ENCODE measurements around the gene ANKRD42. TPM values are rescaled to one million over a fixed set of nuclear protein-coding genes. Genes with fewer than 3 reads are reported as not detected.
A peak's percentile ranks its signal among the peaks of the same experiment; 100 is the strongest.

The ANKRD42 gene
- total and polyA plus RNA-seq, 2 donors (not counting 3 experiments of a cell fraction or from before 2014, with no cell fraction given): 3.3 to 6.6 TPM

DNA sequence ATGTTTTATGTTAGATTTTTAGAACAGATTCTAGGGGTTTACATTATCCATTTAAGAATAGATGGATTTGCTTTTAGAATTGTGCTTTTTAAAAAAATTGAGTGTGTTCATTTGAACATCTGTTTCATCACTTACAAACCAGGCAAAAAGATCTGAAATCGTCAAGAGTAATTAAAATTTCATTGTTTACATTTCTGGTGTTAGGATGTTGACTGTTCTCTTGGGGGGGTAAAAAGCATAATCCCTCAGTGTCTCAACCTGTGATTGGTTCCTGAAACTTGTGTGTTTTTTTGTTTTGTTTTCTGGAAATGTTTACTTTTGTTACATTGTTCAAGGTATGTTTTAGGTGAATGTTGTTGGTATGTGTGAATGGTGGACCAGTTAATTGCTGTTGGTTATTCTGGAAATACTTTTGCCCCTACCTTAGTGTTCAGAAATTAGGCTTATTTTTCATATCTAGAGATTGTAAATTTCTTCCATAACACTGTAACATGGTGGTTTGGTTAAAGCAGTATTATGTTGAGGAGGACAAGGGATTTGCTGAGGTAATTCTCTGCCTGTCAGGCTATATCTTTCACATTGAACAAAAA lies 31.8 kb upstream of the ANKRD42 start:
- H3K4me3 ChIP-seq (replicated peaks in 1 of 3; ENCODE audit: insufficient read depth in 1 of 3, low read depth in 1 of 3, low read length in 3 of 3): no peak overlapping the region
- BruUV-seq (replicated peaks): no TSS peak
- no peak overlapping the region for H2AFZ ChIP-seq (ENCODE audit: low read depth, low read length)
- POLR2A ChIA-PET: no interaction called here
- TF ChIP-seq, protein P1, sequence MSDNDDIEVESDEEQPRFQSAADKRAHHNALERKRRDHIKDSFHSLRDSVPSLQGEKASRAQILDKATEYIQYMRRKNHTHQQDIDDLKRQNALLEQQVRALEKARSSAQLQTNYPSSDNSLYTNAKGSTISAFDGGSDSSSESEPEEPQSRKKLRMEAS (IDR thresholded peaks at IDR 0.05; ENCODE audit: insufficient read depth, insufficient read length): no peak
- TF ChIP-seq POLR2AphosphoS5 (IDR thresholded peaks at IDR 0.05; ENCODE audit: insufficient read depth, low read depth, low read length) (no peak), POLR2A (IDR thresholded peaks at IDR 0.05; ENCODE audit: low read depth, low read length) (no peak), JUN (IDR thresholded peaks at IDR 0.05; ENCODE audit: borderline replicate concordance, insufficient read depth, insufficient read length, low read depth) (no peak), FOS (IDR thresholded peaks at IDR 0.05; ENCODE audit: borderline replicate concordance, insufficient read depth, low read length) (no peak), EZH2 (IDR thresholded peaks at IDR 0.05; ENCODE audit: borderline replicate concordance, low read depth, low read length, severe bottlenecking) (no peak), GATA2 (IDR thresholded peaks at IDR 0.05; ENCODE audit: insufficient read depth, insufficient read length, low read depth, low read length) (no peak), MYC (IDR thresholded peaks at IDR 0.05; ENCODE audit: low read depth, low read length) (no peak)
- TF ChIP-seq, protein P2, sequence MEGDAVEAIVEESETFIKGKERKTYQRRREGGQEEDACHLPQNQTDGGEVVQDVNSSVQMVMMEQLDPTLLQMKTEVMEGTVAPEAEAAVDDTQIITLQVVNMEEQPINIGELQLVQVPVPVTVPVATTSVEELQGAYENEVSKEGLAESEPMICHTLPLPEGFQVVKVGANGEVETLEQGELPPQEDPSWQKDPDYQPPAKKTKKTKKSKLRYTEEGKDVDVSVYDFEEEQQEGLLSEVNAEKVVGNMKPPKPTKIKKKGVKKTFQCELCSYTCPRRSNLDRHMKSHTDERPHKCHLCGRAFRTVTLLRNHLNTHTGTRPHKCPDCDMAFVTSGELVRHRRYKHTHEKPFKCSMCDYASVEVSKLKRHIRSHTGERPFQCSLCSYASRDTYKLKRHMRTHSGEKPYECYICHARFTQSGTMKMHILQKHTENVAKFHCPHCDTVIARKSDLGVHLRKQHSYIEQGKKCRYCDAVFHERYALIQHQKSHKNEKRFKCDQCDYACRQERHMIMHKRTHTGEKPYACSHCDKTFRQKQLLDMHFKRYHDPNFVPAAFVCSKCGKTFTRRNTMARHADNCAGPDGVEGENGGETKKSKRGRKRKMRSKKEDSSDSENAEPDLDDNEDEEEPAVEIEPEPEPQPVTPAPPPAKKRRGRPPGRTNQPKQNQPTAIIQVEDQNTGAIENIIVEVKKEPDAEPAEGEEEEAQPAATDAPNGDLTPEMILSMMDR (IDR thresholded peaks at IDR 0.05; ENCODE audit: extremely low read depth in 1 of 2, insufficient read depth in 1 of 2, low read depth in 1 of 2, low read length in 2 of 2): no peak
- no peak for FAIRE-seq
- peaks cover 9 to 27% of the 10 kb centered on the region in 2 experiments for H3K36me3 ChIP-seq (ENCODE audit: control insufficient read depth in 2 of 2, extremely low read depth in 1 of 2, insufficient read depth in 2 of 2, low read length in 2 of 2)
- no peak overlapping the region for H3K9ac ChIP-seq (replicated peaks; ENCODE audit: extremely low read depth, insufficient read depth, low read length)
- H3K79me2 ChIP-seq (ENCODE audit: control insufficient read depth, insufficient read depth, low read length): peaks cover 91% of the 10 kb centered on the region
- dilution Hi-C loops (cut with MboI; ENCODE audit: extremely low pct_ligation_motif_present, low sequenced_read_pairs): no loop called here
- no peaks in the 10 kb centered on the region for H3K9me1 ChIP-seq (replicated peaks; ENCODE audit: control insufficient read depth, extremely low read depth, insufficient read depth, low read length)
- H3K4me1 ChIP-seq (ENCODE audit: control insufficient read depth, extremely low read depth, insufficient read depth, low read length): peaks cover 32% of the 10 kb centered on the region
- H3K27ac ChIP-seq (ENCODE audit: insufficient read depth, low read depth, low read length): no peak overlapping the region
- H3K9me3 ChIP-seq (replicated peaks; ENCODE audit: control insufficient read depth, insufficient read depth, low read length): no peaks in the 10 kb centered on the region
- CTCF ChIA-PET: interaction anchor here (2.1 kb wide), 1 partner anchor 89 kb away, joined by 11 read pairs; no protein-coding TSS in a partner anchor
- no peak for DNase-seq (ENCODE audit: low read depth, low spot score)
- intact Hi-C loops (cut with micrococcal nuclease): no loop called here
- no peaks in the 10 kb centered on the region for H3K27me3 ChIP-seq (ENCODE audit: control insufficient read depth in 2 of 2, insufficient read depth in 2 of 2, low read length in 2 of 2)
- H3K4me2 ChIP-seq (ENCODE audit: insufficient read depth, low read length): peak overlapping the region; percentile 100
- peaks cover 13% of the 10 kb centered on the region for H4K20me1 ChIP-seq (replicated peaks; ENCODE audit: control insufficient read depth, extremely low read depth, insufficient read depth, low read length)
